DLD1 (cell line): ENCODE measurements around the gene RIPOR2.
"Not testable (repeated sequence)": the region's sequence is repeated elsewhere in the genome, so short reads cannot be mapped to it uniquely, and the experiment has no call there.

Experiments used
- in situ Hi-C: cut with HindIII; loops from 2 replicates; pipeline ENCODE4 v1.10.0; 2017; ENCODE audit warnings: low sequenced_read_pairs

RIPOR2 gene

GRCh38 chr6:24775520-24776058 lies 160.2 kb downstream of the RIPOR2 start:
- in situ Hi-C loops = no loop called here

GRCh38 chr6:24774696-24775519 lies 160.9 kb downstream of the RIPOR2 start, which contains the start of gene GMNN:
TSS of gene GMNN (plus strand) at chr6:24774937. CDS start at chr6:24777247, 2,310 bp downstream.
- in situ Hi-C loops = no loop called here

DNA sequence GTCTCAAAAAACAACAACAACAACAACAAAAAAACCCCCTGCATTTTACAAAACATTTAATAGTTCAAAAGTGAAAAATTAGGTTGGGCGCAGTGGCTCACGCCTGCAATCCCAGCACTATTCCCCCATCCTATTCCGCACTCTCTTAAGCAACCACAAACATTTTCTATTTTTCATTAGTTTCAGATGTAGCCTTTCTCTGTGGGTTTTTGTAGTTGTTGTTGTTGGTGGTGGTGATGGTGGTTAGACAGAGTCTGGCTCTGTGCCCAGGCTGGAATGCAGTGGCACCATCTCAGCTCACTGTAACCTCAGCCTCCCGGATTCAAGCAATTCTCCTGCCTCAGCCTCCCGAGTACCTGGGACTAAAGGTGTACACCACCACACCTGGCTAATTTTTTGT lies 167.4 kb downstream of the RIPOR2 start:
- in situ Hi-C loops = no loop called here

GRCh38 chr6:24766680-24767462 lies 168.9 kb downstream of the RIPOR2 start:
- in situ Hi-C loops = no loop called here

DNA sequence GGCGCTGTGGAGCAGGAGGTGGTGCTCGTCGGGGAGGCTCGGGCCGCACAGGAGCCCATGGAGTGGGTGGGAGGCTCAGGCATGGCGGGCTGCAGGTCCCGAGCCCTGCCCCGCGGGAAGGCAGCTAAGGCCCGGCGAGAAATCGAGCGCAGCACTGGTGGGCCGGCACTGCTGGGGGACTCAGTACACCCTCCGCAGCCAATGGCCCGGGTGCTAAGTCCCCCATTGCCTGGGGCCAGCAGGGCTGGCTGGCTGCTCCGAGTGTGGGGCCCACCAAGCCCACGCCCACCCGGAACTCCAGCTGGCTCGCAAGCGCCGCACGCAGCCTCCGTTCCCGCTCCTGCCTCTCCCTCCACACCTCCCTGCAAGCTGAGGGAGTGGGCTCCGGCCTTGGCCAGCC lies 169.8 kb downstream of the RIPOR2 start:
- in situ Hi-C loops = not testable (repeated sequence)

DNA sequence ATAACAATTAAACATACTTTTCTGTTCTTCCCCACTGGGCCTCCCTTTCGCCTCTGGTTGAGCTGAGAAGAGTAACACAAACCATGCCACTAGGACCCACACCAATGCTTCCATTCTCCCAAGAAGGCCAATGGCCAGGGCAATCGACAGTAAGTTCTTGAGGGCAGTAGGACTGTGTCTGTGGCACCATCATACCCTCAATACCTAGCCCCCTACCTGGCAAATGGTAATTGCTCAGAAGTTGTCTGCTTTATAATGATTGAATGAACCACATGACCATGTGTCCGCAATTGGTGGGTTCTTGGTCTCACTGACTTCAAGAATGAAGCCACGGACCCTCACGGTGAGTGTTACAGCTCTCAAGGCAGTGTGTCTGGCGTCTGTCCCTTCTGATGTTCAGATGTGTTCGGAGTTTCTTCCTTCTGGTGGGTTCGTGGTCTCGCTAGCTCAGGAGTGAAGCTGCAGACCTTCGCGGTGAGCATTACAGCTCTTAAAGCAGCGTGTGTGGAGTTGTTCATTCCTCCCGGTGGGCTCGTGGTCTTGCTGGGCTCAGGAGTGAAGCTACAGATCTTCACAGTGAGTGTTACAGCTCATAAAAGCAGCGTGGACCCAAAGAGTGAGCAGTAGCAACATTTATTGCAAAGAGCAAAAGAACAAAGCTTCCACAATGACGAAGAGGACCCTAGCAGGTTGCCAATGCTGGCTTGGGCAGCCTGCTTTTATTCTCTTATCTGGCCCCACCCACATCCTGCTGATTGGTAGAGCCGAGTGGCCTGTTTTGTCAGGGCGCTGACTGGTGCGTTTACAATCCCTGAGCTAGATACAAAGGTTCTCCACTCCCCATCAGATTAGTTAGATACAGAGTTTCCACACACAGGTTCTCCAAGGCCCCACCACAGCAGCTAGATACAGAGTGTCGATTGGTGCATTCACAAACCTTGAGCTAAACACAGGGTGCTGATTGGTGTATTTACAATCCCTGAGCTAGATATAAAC lies 170.6 kb downstream of the RIPOR2 start:
- in situ Hi-C loops = not testable (repeated sequence)

- in situ Hi-C loops = no loop called here
Observed at GRCh38 chr6:24763578-24763977, 172.2 kb downstream of the RIPOR2 start.

- in situ Hi-C loops = no loop called here
Observed at GRCh38 chr6:24761851-24762250, 173.9 kb downstream of the RIPOR2 start.

DNA sequence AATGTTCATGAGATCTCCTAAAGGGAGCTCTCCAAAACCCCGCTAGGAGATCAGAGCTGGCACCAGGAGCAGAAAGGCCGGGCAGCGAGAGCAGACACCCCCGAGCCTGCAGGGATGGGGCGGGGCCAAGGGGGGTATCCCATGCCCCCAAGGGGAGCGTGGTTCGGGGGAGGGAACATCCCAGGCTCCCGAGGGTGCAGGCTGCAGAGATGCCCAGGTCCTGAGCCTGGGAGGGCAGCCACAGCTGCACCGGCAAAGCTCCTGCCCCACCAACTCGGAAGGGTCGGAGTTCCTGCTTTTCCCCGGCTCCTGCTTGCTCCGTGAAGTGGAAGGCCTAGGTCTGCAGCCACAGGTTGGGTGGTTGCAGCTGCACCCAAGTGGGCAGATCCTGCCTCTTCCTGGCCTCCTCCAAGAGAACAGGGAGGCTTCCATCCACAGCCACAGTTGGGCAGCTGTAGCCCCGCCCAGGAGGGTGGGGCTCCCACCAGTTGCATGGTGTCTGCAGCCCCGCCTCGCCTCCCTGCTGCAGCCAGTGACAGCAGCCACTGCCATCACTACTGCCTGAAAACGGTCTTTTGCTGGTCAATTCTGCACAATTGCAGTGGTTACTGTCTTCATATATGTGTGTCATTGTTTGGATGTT lies 174.4 kb downstream of the RIPOR2 start:
- in situ Hi-C loops = no loop called here

DNA sequence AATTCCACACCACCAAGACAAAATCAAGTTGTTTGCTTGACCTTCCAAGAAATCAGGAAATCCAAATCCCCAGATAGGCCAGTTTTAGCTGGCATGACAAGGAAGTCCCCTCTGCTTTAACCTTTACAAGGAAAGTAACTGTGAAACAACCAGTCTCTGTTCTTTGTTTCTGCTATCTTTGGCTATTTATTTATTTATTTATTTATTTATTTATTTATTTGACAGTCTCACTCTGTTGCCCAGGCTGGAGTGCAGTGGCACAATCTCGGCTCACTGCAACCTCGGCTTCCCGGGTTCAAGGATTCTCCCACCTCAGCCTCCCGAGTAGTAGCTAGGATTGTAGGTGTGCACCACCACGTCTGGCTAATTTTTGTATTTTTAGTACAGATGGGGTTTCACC lies 175.6 kb downstream of the RIPOR2 start:
- in situ Hi-C loops = no loop called here

- in situ Hi-C loops = no loop called here
Observed at GRCh38 chr6:24759718-24760117, 176.0 kb downstream of the RIPOR2 start.

DNA sequence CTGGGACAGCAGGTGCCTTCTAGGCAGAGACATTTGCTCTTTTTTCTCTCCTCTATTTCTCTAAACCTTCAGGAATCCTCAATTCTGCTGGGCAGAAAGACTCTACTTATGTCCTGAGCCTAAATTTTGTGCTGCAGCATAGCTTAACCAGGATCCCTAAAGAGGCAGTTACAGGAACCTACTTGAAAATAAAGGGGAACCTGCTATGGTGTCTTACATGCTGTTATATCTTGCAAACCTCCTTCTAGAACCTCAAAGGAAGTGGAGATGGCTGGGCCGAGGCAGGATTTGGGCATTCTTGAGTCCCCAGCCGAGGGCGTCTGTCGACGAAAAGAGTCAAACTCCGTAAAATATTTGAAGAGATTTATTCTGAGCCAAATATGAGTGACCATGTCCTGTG lies 178.1 kb downstream of the RIPOR2 start:
- in situ Hi-C loops = no loop called here

- in situ Hi-C loops = no loop called here
Observed at GRCh38 chr6:24755279-24755678, 180.5 kb downstream of the RIPOR2 start.

GRCh38 chr6:24754378-24754777 lies 181.4 kb downstream of the RIPOR2 start:
- in situ Hi-C loops = not testable (repeated sequence)
